ELF-1 (cell line): Measurements from ENCODE around the gene FBXL12.
"Not testable (repeated sequence)": the region's sequence is repeated elsewhere in the genome, so short reads cannot be mapped to it uniquely, and the experiment has no call there.

Source experiments
- DNase-seq: peaks from one replicate; pipeline ENCODE4 v3.0.0-alpha.2; 2016; ENCODE audit warnings: low read depth, low spot score

FBXL12 gene

DNA sequence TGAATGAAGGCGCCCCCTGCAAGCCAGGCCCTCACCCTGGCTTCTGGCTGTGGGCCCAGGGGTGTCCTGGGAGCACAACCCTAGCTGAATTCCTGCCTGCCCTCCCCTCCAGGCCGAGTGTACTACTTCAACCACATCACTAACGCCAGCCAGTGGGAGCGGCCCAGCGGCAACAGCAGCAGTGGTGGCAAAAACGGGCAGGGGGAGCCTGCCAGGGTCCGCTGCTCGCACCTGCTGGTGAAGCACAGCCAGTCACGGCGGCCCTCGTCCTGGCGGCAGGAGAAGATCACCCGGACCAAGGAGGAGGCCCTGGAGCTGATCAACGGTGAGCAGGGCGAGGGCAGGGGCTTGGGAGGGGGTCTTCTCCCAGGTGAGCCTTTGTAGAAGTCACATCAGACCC is 19.4 kb upstream of the FBXL12 start:
- no peak for DNase-seq

- DNase-seq = no peak
Measured at GRCh38 chr19:9836021-9836420, 17.1 kb upstream of the FBXL12 start.

GRCh38 chr19:9835507-9835949 is 16.6 kb upstream of the FBXL12 start:
- no peak for DNase-seq

DNA sequence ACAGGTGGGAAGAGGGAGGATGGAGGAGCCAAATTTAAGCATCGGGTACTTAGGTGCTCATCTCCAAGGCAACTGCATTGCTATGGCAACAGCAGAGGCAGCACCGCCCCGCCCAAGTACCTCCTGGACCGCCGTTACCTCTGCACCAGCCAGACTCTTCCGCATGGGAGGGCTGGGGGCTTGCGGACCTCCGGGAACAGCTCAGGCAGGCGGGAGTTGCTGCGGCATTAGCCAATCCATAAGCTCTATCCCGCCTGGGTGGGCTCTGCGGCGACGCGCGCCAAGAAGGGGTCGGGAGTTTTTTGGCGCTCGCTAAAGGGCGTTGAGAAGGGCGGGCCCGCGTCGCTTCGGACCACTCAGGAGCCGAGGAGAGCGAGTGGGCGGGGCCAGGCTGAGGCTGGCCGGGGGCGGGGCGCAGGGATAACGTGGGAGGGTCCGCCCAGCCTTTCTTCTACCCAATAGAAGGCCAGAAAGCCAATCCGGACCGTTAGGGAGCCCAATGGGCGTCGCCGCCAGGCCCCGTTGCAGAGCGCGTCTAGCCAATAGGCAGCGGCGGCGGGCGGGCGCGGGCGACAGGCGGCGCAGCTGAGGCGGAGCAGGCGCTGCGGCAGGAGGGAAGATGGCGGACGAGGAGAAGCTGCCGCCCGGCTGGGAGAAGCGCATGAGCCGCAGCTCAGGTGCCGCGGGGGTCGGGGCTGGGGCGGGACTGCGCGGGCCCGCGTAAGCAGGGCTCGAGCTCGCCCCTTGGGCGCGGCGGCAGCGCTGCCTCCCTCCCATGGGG is 16.0 kb upstream of the FBXL12 start, which contains the start of gene PIN1:
TSS of gene PIN1 (plus strand) at position 593 of the 781 bp plus-strand sequence. CDS start at position 620, 27 bp downstream.
- DNase-seq = peak; percentile 100

DNA sequence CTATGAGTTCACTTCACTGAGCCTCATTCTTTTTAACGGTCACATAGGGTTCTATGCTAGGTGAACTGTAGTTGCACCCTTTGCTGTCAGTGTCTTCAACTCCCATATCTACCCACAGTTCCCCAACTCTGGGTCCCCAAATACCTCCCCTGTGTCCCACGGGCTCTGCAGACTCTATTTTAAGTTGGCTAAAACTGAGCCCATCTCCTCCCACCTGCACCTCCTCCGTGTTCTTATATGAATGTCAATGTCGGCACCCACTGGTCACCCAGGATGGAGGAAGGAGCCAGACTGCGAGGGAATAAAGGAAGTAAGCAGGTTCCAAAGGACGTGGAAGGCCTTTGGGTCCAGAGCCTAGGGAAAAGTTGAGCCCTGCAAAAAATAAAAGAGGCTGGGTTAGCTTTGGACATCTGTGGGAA is 15.4 kb upstream of the FBXL12 start:
- no peak for DNase-seq

GRCh38 chr19:9828551-9829063 is 9.7 kb upstream of the FBXL12 start:
- no peak for DNase-seq

DNA sequence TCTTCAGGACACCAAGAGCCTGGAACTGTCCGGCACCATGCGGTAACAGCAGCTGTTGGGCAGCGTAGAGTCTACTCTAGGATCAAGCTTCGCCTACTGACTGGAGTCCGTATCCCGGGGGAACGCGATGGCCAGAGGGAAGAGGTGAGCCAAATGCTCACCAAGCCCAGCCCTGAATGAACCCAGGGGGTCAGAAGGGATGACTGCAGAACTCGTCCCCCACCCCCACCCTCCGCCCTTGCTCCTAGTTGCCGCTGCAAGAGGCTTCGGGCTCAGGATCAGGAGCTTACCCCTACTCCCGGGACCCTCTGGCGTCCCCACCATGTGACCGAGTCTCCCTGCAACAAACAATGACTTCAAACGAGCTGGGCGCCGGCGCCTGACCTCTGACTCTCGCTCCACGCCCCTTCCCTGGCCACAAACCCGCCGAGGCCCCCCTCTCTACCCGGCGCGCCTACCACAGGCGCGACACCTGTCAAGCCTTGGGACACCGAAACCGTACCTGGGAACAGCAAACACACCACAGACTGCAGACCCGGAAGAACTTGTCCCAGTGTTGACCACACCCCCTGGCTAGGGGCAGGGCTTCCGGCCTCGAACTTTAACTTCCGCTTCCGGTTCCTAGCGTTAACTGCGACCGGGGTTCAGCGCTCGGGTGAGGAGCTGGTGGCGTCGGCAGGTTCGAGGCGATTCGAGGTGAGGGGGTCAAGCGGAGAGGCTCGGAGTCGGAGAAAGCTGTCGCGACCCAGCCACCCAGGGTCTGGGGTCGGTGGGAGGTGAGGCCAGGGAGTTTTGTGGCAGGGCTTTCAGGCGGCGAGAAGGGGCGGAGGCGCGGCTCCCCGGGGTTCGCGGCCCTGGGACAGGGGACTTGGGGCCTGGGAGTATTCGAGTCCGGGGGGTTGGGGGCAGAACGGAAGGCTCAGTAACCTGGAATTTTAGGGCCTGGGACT is 8.7 kb upstream of the FBXL12 start, which contains the start of gene UBL5:
TSS of gene UBL5 (plus strand) at position 630 of the 950 bp plus-strand sequence. CDS start 420 bp downstream, outside the sequence.
- DNase-seq = peak; percentile 94

- DNase-seq = no peak
Measured at GRCh38 chr19:9823816-9824215, 4.9 kb upstream of the FBXL12 start.

- not testable (repeated sequence) for DNase-seq
Measured at GRCh38 chr19:9820034-9820433, 1.2 kb upstream of the FBXL12 start.

GRCh38 chr19:9819596-9819909 is 674 bp upstream of the FBXL12 start:
- no peak for DNase-seq

DNA sequence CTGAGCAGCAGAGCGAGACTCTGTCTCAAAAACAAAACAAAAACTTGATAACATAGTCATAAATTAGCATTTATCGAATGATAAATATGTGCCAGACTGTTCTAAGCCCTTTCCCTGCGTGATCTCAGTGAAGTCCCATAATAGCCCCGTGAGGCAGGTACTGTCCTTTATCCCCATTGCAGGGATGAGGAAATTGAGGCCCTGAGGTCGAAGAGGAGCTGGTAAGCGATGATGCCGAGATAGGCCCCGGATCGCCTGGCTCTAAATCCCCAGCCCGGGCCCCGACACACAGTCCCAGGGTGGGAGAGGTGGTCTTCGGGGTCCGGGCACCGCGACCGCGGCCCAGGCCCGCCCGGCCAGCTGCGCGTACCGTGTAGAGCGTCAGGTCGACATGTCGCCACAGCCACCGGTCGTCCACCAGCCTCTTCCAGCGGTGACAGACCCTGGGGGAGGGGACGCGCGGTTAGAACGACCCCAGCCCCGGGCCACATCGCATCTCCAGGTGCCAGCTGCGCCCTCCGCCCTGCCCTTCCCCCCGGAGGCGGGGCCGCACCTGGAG is 625 bp downstream of the FBXL12 start:
- no peak for DNase-seq

DNA sequence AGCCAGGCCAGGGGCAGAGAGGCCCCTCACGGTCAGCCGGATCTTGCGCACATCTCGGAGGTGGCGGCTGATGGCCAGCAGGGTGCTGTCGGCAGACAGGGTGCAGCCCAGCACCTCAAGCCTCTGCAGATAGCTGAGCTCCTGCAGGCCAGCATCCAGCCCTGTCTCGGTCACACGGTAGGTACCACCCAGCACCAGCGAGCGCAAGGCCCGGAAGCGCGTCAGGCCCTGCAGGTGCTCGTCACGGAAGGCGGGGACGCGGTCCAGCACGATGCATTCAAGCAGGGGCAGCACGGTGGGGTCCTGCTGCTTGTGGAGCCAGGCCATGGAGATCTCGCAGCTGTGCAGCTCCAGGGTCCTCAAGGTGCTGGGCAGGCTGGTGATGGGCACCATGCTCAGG is 7.7 kb downstream of the FBXL12 start:
- DNase-seq = no peak

GRCh38 chr19:9808855-9809824 is 9.7 kb downstream of the FBXL12 start:
- no peak for DNase-seq

DNA sequence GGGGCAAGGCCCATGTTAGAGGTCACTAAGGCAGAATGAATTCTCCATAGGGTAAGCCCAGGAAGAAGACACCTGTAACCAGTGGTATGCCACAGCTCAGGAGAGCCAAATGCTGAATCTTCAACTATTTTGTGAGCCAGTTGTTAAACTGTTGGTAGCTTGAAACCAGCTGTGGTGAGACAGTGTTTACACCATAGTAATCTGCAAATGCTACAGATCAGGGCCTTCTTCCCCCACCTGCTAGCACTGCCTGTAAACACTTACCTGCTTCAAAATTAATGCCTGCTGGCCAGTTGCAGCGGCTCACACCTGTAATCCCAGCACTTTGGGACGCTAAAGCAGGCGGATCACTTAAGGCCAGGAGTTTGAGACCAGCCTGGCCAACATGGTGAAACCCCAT is 12.1 kb downstream of the FBXL12 start:
- no peak for DNase-seq

- peak; percentile 47 for DNase-seq
Measured at GRCh38 chr19:9801976-9802375, 16.9 kb downstream of the FBXL12 start.

GRCh38 chr19:9799162-9799561 is 19.7 kb downstream of the FBXL12 start:
- DNase-seq = no peak

DNA sequence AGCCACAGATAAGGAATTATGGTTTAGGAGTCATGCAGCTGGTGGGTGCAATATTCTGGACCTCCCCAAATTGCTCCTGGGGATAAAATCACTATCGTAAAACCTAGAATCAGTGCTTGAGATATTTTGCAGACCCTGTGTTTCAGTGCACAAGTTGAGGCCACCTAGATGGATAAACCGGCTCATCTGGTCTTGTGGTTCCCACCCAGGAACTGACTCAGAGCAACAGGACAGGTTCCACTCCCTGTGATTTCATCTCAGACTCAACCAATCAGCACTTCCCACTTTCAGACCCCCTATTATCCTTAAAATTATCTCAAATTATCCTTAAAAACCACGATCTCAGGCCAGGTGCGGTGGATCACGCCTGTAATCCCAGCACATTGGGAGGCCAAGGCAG is 21.0 kb downstream of the FBXL12 start:
- DNase-seq = no peak

GRCh38 chr19:9796113-9796773 is 22.6 kb downstream of the FBXL12 start:
- peak; percentile 96 for DNase-seq

DNA sequence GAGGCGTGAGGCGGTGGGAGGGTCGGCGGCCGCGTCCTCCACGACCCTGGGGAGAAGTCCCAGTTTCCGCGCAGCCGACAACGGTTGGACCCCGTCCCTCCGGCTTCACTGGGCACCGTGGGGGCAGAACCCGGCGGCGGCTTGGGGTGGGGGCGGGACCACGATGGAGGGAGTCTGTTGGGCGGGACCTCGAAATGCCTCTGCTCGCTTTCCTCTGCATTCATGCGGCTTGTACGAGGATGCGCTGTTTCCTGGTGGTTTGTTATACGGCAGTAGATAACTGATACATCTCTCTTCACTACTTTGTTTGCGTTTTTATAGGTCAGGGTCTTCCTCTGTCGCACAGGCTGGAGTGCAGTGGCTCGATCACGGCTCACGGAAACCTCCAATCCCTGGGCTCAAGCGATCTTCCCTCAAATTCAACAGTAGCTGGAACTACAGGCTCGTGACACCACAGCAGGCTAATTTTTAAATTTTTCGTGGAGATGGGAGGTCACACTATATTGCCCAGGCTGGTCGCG is 25.7 kb downstream of the FBXL12 start:
- no peak for DNase-seq
